Keratinocyte (primary cell): ENCODE results near the gene RFX3. TPM values are rescaled to one million over a fixed set of nuclear protein-coding genes. Genes with fewer than 3 reads are reported as not detected.

Experiments used
- DNase-seq: peaks from one replicate; pipeline ENCODE4 v3.0.0-alpha.2; 2011; ENCODE audit warnings: low read depth, missing footprints, low spot score
- FAIRE-seq: peaks from 2 replicates; lab custom pipeline; 2011; peaks lifted over from hg19 to GRCh38; lab: Jason Lieb, UNC
- H2AFZ ChIP-seq: 2 replicates; pipeline ENCODE4 v1.6.0; 2012; ENCODE audit warnings: low read length, control low read depth, inconsistent platforms; ENCODE audit not compliant: control insufficient read depth
- H3K27ac ChIP-seq: 2 replicates; pipeline ENCODE4 v1.5.1; 2011; ENCODE audit warnings: low read length; ENCODE audit not compliant: control insufficient read depth, insufficient read depth
- H3K27me3 ChIP-seq: 3 replicates; pipeline ENCODE4 v1.6.0; 2011; ENCODE audit warnings: low read length; ENCODE audit not compliant: control insufficient read depth, insufficient read depth; ENCODE audit errors: extremely low read depth
- H3K36me3 ChIP-seq, 2 experiments: 2 replicates in 1 of 2; 3 replicates in 1 of 2; pipeline ENCODE4 v1.5.1; 2011; ENCODE audit warnings: low read length in 2 of 2, mild to moderate bottlenecking in 1 of 2; ENCODE audit not compliant: control insufficient read depth in 2 of 2, insufficient read depth in 2 of 2; ENCODE audit errors: extremely low read depth in 1 of 2
- H3K4me1 ChIP-seq: 3 replicates; pipeline ENCODE4 v1.5.1; 2011; ENCODE audit warnings: low read length; ENCODE audit not compliant: control insufficient read depth, insufficient read depth; ENCODE audit errors: extremely low read depth
- H3K4me2 ChIP-seq: 3 replicates; pipeline ENCODE4 v1.6.0; 2011; ENCODE audit warnings: low read depth, low read length; ENCODE audit not compliant: control insufficient read depth, insufficient read depth; ENCODE audit errors: extremely low read depth
- H3K4me3 ChIP-seq, 3 experiments: fragments of 200-600 bp in 1 of 3; sonication (generic) in 1 of 3; 2 replicates in 2 of 3; 3 replicates in 1 of 3; pipeline ENCODE4 v1.5.1; 2011 to 2016; ENCODE audit warnings: low read length in 3 of 3, mild to moderate bottlenecking in 3 of 3, control low read depth in 2 of 3, inconsistent platforms in 1 of 3, low read depth in 1 of 3, mixed read lengths in 1 of 3, mixed run types in 1 of 3, moderate library complexity in 1 of 3; ENCODE audit not compliant: control insufficient read depth in 2 of 3, insufficient read depth in 2 of 3; ENCODE audit errors: extremely low read depth in 1 of 3
- H3K79me2 ChIP-seq: 2 replicates; pipeline ENCODE4 v1.6.0; 2012; ENCODE audit warnings: low read length; ENCODE audit not compliant: control insufficient read depth, insufficient read depth
- H3K9ac ChIP-seq: 3 replicates; pipeline ENCODE4 v1.6.0; 2011; ENCODE audit warnings: low read length; ENCODE audit not compliant: control insufficient read depth, insufficient read depth; ENCODE audit errors: extremely low read depth
- H3K9me1 ChIP-seq: 3 replicates; pipeline ENCODE4 v1.6.0; 2011; ENCODE audit warnings: low read length; ENCODE audit not compliant: control insufficient read depth, insufficient read depth; ENCODE audit errors: extremely low read depth
- H3K9me3 ChIP-seq: 2 replicates; pipeline ENCODE4 v1.5.1; 2012; ENCODE audit warnings: low read depth, low read length; ENCODE audit not compliant: control insufficient read depth
- H4K20me1 ChIP-seq: 3 replicates; pipeline ENCODE4 v1.6.0; 2011; ENCODE audit warnings: low read length; ENCODE audit not compliant: control insufficient read depth, insufficient read depth; ENCODE audit errors: extremely low read depth
- CTCF ChIP-seq, 3 experiments: IDR thresholded peaks in 1 of 3; conservative IDR thresholded peaks in 1 of 3; optimal IDR thresholded peaks in 1 of 3; 2 replicates in 2 of 3; 3 replicates in 1 of 3; pipeline versions ENCODE3 to v1.5.1; 2011; ENCODE audit warnings: low read length in 3 of 3, mild to moderate bottlenecking in 3 of 3, moderate library complexity in 2 of 3, control low read depth in 1 of 3, inconsistent platforms in 1 of 3; ENCODE audit not compliant: insufficient read depth in 2 of 3; ENCODE audit errors: extremely low read depth in 1 of 3
- EZH2 ChIP-seq: IDR thresholded peaks from one replicate; pipeline ENCODE4 v1.6.1; 2012; ENCODE audit warnings: inconsistent platforms, mild to moderate bottlenecking, low read length, moderate library complexity
- dilution Hi-C: fragments of 300-500 bp; cut with MboI; formaldehyde crosslinking; loops from one replicate; pipeline ENCODE4 v1.7.0; 2020; ENCODE audit warnings: low sequenced_read_pairs; ENCODE audit not compliant: extremely low pct_ligation_motif_present
- polyA plus RNA-seq, 5 experiments: library from polyadenylated mRNA; depleted of rRNA in 3 of 5; stranded (reverse) in 3 of 5; stranded (forward) in 1 of 5; unstranded in 1 of 5; fragments of >200 nt; gene quantifications; 1 replicate in 1 of 5; 2 replicates in 3 of 5; 3 replicates in 1 of 5; pipeline versions ENCODE4 v1.2.1 to v1.2.3, GENCODE V29; 2011 to 2012; ENCODE audit warnings: missing spikeins in 2 of 5, low read depth in 1 of 5, low replicate concordance in 1 of 5

RFX3 gene
- polyA plus RNA-seq, 1 donor (not counting 4 experiments of a cell fraction or from before 2014, with no cell fraction given), result 1.8 TPM

DNA sequence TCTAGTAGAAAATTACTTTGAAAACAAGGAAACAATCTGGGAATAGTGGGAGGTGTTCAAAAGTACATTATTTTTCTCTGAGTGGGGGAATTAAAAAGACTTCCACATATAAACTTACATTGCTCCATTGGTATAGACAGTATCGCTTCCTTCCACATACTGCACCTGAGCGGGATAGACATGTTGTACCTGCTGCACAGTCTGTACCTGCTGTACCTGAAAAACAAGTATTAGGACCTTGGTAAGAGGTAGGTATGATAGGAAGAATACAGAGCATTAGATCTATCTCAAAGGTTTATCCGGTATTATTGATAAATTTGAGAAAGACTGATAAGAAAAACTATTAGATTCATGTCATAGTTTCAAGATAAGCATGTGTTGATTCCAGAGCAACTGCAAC lies 179.3 kb downstream of the RFX3 start:
- dilution Hi-C loops, result no loop called here
- Histone ChIP-seq H2AFZ (no peak overlapping the region), H3K9me3 (no peaks in the 10 kb centered on the region), H3K4me1 (no peaks in the 10 kb centered on the region), H3K79me2 (no peaks in the 10 kb centered on the region), H3K9ac (no peak overlapping the region), H3K4me2 (no peak overlapping the region), H3K9me1 (no peaks in the 10 kb centered on the region), H3K36me3 (no peaks in the 10 kb centered on the region), H3K27me3 (no peaks in the 10 kb centered on the region), H3K4me3 (no peak overlapping the region), H3K27ac (no peak overlapping the region), H4K20me1 (no peaks in the 10 kb centered on the region)
- DNase-seq, result no peak
- TF ChIP-seq CTCF (optimal IDR thresholded peaks at IDR 0.05 in 1 of 3, IDR thresholded peaks at IDR 0.05 in 1 of 3, conservative IDR thresholded peaks at IDR 0.05 in 1 of 3; ENCODE audit: extremely low read depth in 1 of 3, insufficient read depth in 2 of 3, low read length in 3 of 3) (no peak), EZH2 (no peak)
- FAIRE-seq, result no peak

- no peaks in the 10 kb centered on the region for H3K9me3 ChIP-seq
- H2AFZ ChIP-seq, result no peak overlapping the region
- no peaks in the 10 kb centered on the region for H3K4me1 ChIP-seq
- H3K27ac ChIP-seq, result no peak overlapping the region
- no peaks in the 10 kb centered on the region for H3K79me2 ChIP-seq
- TF ChIP-seq CTCF (optimal IDR thresholded peaks at IDR 0.05 in 1 of 3, IDR thresholded peaks at IDR 0.05 in 1 of 3, conservative IDR thresholded peaks at IDR 0.05 in 1 of 3; ENCODE audit: extremely low read depth in 1 of 3, insufficient read depth in 2 of 3, low read length in 3 of 3) (no peak), EZH2 (no peak)
- H3K9ac ChIP-seq, result no peak overlapping the region
- no peak overlapping the region for H3K4me2 ChIP-seq
- no peaks in the 10 kb centered on the region for H3K9me1 ChIP-seq
- no peaks in the 10 kb centered on the region for H4K20me1 ChIP-seq
- H3K27me3 ChIP-seq, result no peaks in the 10 kb centered on the region
- no peak for FAIRE-seq
- no peak overlapping the region for H3K4me3 ChIP-seq
- no peak for DNase-seq
- H3K36me3 ChIP-seq, result no peaks in the 10 kb centered on the region
- dilution Hi-C loops, result no loop called here
These were observed 182.1 kb downstream of the RFX3 start for GRCh38 chr9:3343671-3344070.
